H9 (cell line): Measurements from ENCODE around the gene USH2A. TPM values are rescaled to one million over a fixed set of nuclear protein-coding genes. Genes with fewer than 3 reads are reported as not detected.
A peak's percentile ranks its signal among the peaks of the same experiment; 100 is the strongest.

Experiments
- DNase-seq: peaks from one replicate; pipeline ENCODE4 v3.0.0-alpha.2; 2017
- H2AFZ ChIP-seq: one replicate; pipeline ENCODE4 v1.6.1; 2013; ENCODE audit warnings: mild to moderate bottlenecking, low read length, control low read depth, moderate library complexity
- H2AK5ac ChIP-seq: 2 replicates; pipeline ENCODE4 v1.6.1; 2013; ENCODE audit warnings: low read length, control low read depth, mixed read lengths; ENCODE audit not compliant: insufficient read length
- H2BK120ac ChIP-seq: one replicate; pipeline ENCODE4 v1.6.1; 2013; ENCODE audit warnings: low read depth, mild to moderate bottlenecking, low read length, control low read depth, inconsistent platforms; ENCODE audit not compliant: poor library complexity, severe bottlenecking
- H2BK12ac ChIP-seq: 2 replicates; pipeline ENCODE4 v1.6.1; 2013; ENCODE audit warnings: low read length, control low read depth, mixed read lengths, low read depth; ENCODE audit not compliant: insufficient read length
- H2BK15ac ChIP-seq: 2 replicates; pipeline ENCODE4 v1.6.1; 2013; ENCODE audit warnings: low read depth, low read length, control low read depth
- H2BK20ac ChIP-seq: one replicate; pipeline ENCODE4 v1.6.1; 2013; ENCODE audit warnings: low read depth, mild to moderate bottlenecking, low read length, control low read depth, inconsistent platforms; ENCODE audit not compliant: poor library complexity, severe bottlenecking
- H2BK5ac ChIP-seq: 2 replicates; pipeline ENCODE4 v1.6.1; 2013; ENCODE audit warnings: low read length, control low read depth, mixed read lengths; ENCODE audit not compliant: insufficient read length
- H3K14ac ChIP-seq: 2 replicates; pipeline ENCODE4 v1.6.1; 2013; ENCODE audit warnings: low read length, control low read depth; ENCODE audit not compliant: insufficient read depth
- H3K18ac ChIP-seq: 2 replicates; pipeline ENCODE4 v1.6.1; 2013; ENCODE audit warnings: low read depth, mild to moderate bottlenecking, mixed read lengths, low read length, control low read depth; ENCODE audit not compliant: insufficient read length
- H3K23ac ChIP-seq: 2 replicates; pipeline ENCODE4 v1.6.1; 2013; ENCODE audit warnings: low read length, control low read depth, mixed read lengths, low read depth; ENCODE audit not compliant: insufficient read length
- H3K23me2 ChIP-seq: 2 replicates; pipeline ENCODE4 v1.6.1; 2013; ENCODE audit warnings: low read depth, mild to moderate bottlenecking, mixed read lengths, low read length, control low read depth; ENCODE audit not compliant: insufficient read length, poor library complexity, severe bottlenecking
- H3K27ac ChIP-seq: 2 replicates; pipeline ENCODE4 v1.5.1; 2013; ENCODE audit warnings: low read length, control low read depth, mixed read lengths, low read depth; ENCODE audit not compliant: insufficient read length
- H3K27me3 ChIP-seq: 2 replicates; pipeline ENCODE4 v1.6.1; 2013; ENCODE audit warnings: low read length, control low read depth, inconsistent platforms; ENCODE audit not compliant: insufficient read depth
- H3K4ac ChIP-seq: 2 replicates; pipeline ENCODE4 v1.6.1; 2013; ENCODE audit warnings: low read depth, mild to moderate bottlenecking, control low read depth, inconsistent platforms, low read length, moderate library complexity
- H3K4me1 ChIP-seq: 2 replicates; pipeline ENCODE4 v1.6.1; 2013; ENCODE audit warnings: low read length, control low read depth, inconsistent platforms; ENCODE audit not compliant: insufficient read depth
- H3K4me2 ChIP-seq: 2 replicates; pipeline ENCODE4 v1.6.1; 2013; ENCODE audit warnings: low read length, control low read depth, mixed read lengths; ENCODE audit not compliant: insufficient read length, insufficient read depth
- H3K56ac ChIP-seq: 2 replicates; pipeline ENCODE4 v1.6.1; 2013; ENCODE audit warnings: low read depth, mild to moderate bottlenecking, mixed read lengths, low read length, control low read depth; ENCODE audit not compliant: insufficient read length
- H3K79me1 ChIP-seq: 2 replicates; pipeline ENCODE4 v1.6.1; 2013; ENCODE audit warnings: low read depth, mild to moderate bottlenecking, moderate library complexity, low read length, control low read depth, inconsistent platforms; ENCODE audit not compliant: insufficient read depth, poor library complexity, severe bottlenecking
- H3K79me2 ChIP-seq: 2 replicates; pipeline ENCODE4 v1.6.1; 2013; ENCODE audit warnings: low read length, control low read depth, inconsistent platforms; ENCODE audit not compliant: insufficient read depth
- H3K9ac ChIP-seq: 2 replicates; pipeline ENCODE4 v1.6.1; 2013; ENCODE audit warnings: low read length, control low read depth, mixed read lengths; ENCODE audit not compliant: insufficient read length; ENCODE audit errors: extremely low read depth
- H3K9me3 ChIP-seq: one replicate; pipeline ENCODE4 v1.6.1; 2013; ENCODE audit warnings: low read depth, low read length, inconsistent platforms; ENCODE audit not compliant: control insufficient read depth
- H3T11ph ChIP-seq: one replicate; pipeline ENCODE4 v1.6.1; 2013; ENCODE audit warnings: mild to moderate bottlenecking, low read length, control low read depth, inconsistent platforms
- H4K20me1 ChIP-seq: one replicate; pipeline ENCODE4 v1.6.1; 2013; ENCODE audit not compliant: control insufficient read depth, insufficient read length, insufficient read depth
- H4K5ac ChIP-seq: 2 replicates; pipeline ENCODE4 v1.6.1; 2013; ENCODE audit warnings: low read depth, mild to moderate bottlenecking, mixed read lengths, low read length, control low read depth; ENCODE audit not compliant: insufficient read length
- H4K8ac ChIP-seq: replicated peaks from 2 replicates; pipeline ENCODE4 v1.6.1; 2013; ENCODE audit warnings: low read length, control low read depth, mixed read lengths, low read depth; ENCODE audit not compliant: insufficient read length
- H4K91ac ChIP-seq: 2 replicates; pipeline ENCODE4 v1.6.1; 2013; ENCODE audit warnings: low read depth, mild to moderate bottlenecking, moderate library complexity, mixed read lengths, low read length, control low read depth; ENCODE audit not compliant: insufficient read length
- H3K27ac Mint-ChIP-seq, 3 experiments: 2 replicates in 2 of 3; 3 replicates in 1 of 3; pipeline ENCODE4 v1.8.0; 2020 to 2021; ENCODE audit warnings: mixed read lengths in 3 of 3, mild to moderate bottlenecking in 1 of 3, moderate library complexity in 1 of 3
- H3K27me3 Mint-ChIP-seq: 2 replicates; pipeline ENCODE4 v1.8.0; 2021; ENCODE audit warnings: low read depth, mild to moderate bottlenecking, moderate library complexity, mixed read lengths
- H3K36me3 Mint-ChIP-seq, 3 experiments: 2 replicates in 2 of 3; 3 replicates in 1 of 3; pipeline ENCODE4 v1.8.0; 2020 to 2021; ENCODE audit warnings: low read depth in 3 of 3, mixed read lengths in 3 of 3; ENCODE audit not compliant: insufficient read depth in 1 of 3
- H3K4me1 Mint-ChIP-seq, 2 experiments: 2 replicates each; pipeline ENCODE4 v1.8.0; 2020; ENCODE audit warnings: mixed read lengths in 2 of 2
- H3K4me3 Mint-ChIP-seq, 2 experiments: 2 replicates in 1 of 2; 3 replicates in 1 of 2; pipeline ENCODE4 v1.8.0; 2020 to 2021; ENCODE audit warnings: mild to moderate bottlenecking in 2 of 2, mixed read lengths in 2 of 2, moderate library complexity in 1 of 2
- H3K9me3 Mint-ChIP-seq, 2 experiments: 2 replicates in 1 of 2; 3 replicates in 1 of 2; pipeline ENCODE4 v1.8.0; 2020; ENCODE audit warnings: mild to moderate bottlenecking in 2 of 2, mixed read lengths in 2 of 2, moderate library complexity in 1 of 2
- CTCF ChIP-seq: fragments of 200-600 bp; sonication (generic); conservative IDR thresholded peaks from 3 replicates; pipeline ENCODE4 v1.8.0; 2021; ENCODE audit warnings: antibody characterized with exemption, mild to moderate bottlenecking
- total RNA-seq: library from RNA; stranded (reverse); gene quantifications from 2 replicates; pipeline ENCODE4 v1.2.1, GENCODE V29; 2021

Gene USH2A
- total RNA-seq, 1 experiment from 2014 or later, result 0.11 TPM

DNA sequence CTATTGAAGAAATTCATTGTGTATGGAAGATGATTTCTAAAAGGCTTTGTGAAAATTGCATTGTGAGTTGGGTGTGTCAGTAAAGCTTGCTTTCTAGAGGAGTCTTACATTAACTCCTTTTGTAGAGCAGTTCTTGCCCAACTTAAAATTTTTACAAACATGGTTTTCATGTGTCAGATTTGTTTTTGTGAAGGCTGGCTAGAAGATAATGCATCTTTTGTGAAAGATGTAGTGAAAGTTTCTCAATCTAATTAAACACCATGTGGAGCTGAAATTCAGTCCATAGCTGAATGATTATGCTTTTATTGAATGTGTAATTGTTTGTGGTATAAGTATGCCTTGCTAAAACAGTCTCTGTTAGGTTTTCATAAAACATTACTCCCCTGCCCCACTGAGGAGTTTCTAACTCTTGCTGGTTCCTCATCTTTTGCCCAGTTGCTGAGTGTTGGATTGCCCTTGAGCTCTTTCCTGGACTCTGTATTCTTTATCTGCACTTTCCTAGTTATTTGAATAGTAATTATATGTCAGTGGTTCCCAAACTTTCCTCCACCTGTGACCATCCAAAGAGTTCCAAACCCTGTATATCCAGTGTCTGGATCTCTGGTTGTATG lies 818.1 kb downstream of the USH2A start:
- Mint-ChIP-seq H3K27me3 (no peaks in the 10 kb centered on the region), H3K4me1 (peaks cover 13 to 15% of the 10 kb centered on the region in 2 experiments), H3K27ac (peak overlapping the region in 2 of 3 experiments; percentile 17 to 50; a peak in 4 of 7 replicates), H3K36me3 (peaks cover 4 to 28% (median 26%) of the 10 kb centered on the region in 3 experiments; a peak in 6 of 7 replicates), H3K9me3 (no peaks in the 10 kb centered on the region), H3K4me3 (no peak overlapping the region)
- H4K91ac ChIP-seq, result no peak overlapping the region
- H3K18ac ChIP-seq, result no peak overlapping the region
- no peak overlapping the region for H4K5ac ChIP-seq
- H4K8ac ChIP-seq, result no peak overlapping the region
- H3K27ac ChIP-seq, result no peak overlapping the region
- H2BK12ac ChIP-seq, result no peak overlapping the region
- no peaks in the 10 kb centered on the region; the same call in 1 of the 2 replicates for H3K4me1 ChIP-seq
- H3K79me2 ChIP-seq, result no peaks in the 10 kb centered on the region
- no peak overlapping the region for H2BK120ac ChIP-seq
- no peak overlapping the region for H2AFZ ChIP-seq
- H3K23ac ChIP-seq, result no peak overlapping the region
- no peak overlapping the region for H2BK5ac ChIP-seq
- TF ChIP-seq CTCF, result no peak
- DNase-seq, result no peak
- H2BK15ac ChIP-seq, result no peak overlapping the region
- H3K9me3 ChIP-seq, result no peaks in the 10 kb centered on the region
- no peaks in the 10 kb centered on the region for H4K20me1 ChIP-seq
- no peak overlapping the region for H3K56ac ChIP-seq
- H3T11ph ChIP-seq, result no peak overlapping the region
- no peaks in the 10 kb centered on the region for H3K27me3 ChIP-seq
- no peak overlapping the region for H3K14ac ChIP-seq
- H3K9ac ChIP-seq, result no peak overlapping the region
- no peaks in the 10 kb centered on the region for H3K79me1 ChIP-seq
- H3K4ac ChIP-seq, result no peak overlapping the region
- H2BK20ac ChIP-seq, result no peak overlapping the region
- no peak overlapping the region for H2AK5ac ChIP-seq
- H3K23me2 ChIP-seq, result no peaks in the 10 kb centered on the region
- no peak overlapping the region for H3K4me2 ChIP-seq
